ENCODE measurements around the gene SIAE. TPM values are rescaled to one million over a fixed set of nuclear protein-coding genes. Genes with fewer than 3 reads are reported as not detected.

Gene SIAE
- total and polyA plus RNA-seq, 4 donors: 18.7 to 37.1 (median 26.7) TPM

DNA sequence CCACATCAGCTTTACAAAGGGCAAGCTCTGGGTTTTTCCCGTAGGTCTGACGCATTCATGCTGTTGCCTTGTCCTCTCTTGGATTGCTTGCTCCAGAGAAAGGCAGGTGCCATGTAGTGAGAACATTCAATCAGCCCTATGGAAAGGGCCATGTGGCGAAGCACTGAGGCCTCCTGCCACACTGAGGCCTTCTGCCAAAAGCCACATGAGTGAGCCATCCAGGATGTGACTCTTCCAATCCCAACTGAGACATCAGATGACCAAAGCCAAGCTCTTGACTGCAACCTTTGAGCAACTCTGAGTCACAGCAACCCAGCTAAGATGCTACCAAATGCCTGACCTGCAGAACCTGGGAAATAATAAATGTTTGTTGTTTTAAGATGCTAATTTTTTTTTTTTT is 71.3 kb downstream of the SIAE start:
- no peak overlapping the region for H3K27ac ChIP-seq (ENCODE audit: low read depth in 1 of 2, low read length in 1 of 2)
- no peak overlapping the region for H3K9ac ChIP-seq (ENCODE audit: insufficient read depth in 1 of 2, low read length in 2 of 2)
- TF ChIP-seq, protein P1, sequence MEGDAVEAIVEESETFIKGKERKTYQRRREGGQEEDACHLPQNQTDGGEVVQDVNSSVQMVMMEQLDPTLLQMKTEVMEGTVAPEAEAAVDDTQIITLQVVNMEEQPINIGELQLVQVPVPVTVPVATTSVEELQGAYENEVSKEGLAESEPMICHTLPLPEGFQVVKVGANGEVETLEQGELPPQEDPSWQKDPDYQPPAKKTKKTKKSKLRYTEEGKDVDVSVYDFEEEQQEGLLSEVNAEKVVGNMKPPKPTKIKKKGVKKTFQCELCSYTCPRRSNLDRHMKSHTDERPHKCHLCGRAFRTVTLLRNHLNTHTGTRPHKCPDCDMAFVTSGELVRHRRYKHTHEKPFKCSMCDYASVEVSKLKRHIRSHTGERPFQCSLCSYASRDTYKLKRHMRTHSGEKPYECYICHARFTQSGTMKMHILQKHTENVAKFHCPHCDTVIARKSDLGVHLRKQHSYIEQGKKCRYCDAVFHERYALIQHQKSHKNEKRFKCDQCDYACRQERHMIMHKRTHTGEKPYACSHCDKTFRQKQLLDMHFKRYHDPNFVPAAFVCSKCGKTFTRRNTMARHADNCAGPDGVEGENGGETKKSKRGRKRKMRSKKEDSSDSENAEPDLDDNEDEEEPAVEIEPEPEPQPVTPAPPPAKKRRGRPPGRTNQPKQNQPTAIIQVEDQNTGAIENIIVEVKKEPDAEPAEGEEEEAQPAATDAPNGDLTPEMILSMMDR (IDR thresholded peaks at IDR 0.05; ENCODE audit: control extremely low read depth, extremely low read depth): no peak
- DNase-seq: no peak
- H3K4me3 ChIP-seq: no peak overlapping the region
- H3K9me3 ChIP-seq (ENCODE audit: control insufficient read depth in 4 of 4, insufficient read depth in 3 of 4, low read length in 3 of 4): peaks cover 0 to 2% (median 0%) of the 10 kb centered on the region in 4 donors
- no peaks in the 10 kb centered on the region for H3K4me1 ChIP-seq (ENCODE audit: control insufficient read depth in 5 of 5, insufficient read depth in 5 of 5, low read length in 5 of 5)
- WGBS, 2 donors: 79 to 86% methylated on average over 3 of the region's 3 CpGs
- no peaks in the 10 kb centered on the region for H3K36me3 ChIP-seq (ENCODE audit: control insufficient read depth in 4 of 4, insufficient read depth in 4 of 4, low read length in 4 of 4)
- H3K27me3 ChIP-seq (ENCODE audit: control insufficient read depth in 3 of 3, insufficient read depth in 3 of 3, low read length in 2 of 3): peaks cover 0 to 4% (median 0%) of the 10 kb centered on the region in 3 donors
- no peak for ATAC-seq (ENCODE audit: insufficient read depth, low FRiP score)

DNA sequence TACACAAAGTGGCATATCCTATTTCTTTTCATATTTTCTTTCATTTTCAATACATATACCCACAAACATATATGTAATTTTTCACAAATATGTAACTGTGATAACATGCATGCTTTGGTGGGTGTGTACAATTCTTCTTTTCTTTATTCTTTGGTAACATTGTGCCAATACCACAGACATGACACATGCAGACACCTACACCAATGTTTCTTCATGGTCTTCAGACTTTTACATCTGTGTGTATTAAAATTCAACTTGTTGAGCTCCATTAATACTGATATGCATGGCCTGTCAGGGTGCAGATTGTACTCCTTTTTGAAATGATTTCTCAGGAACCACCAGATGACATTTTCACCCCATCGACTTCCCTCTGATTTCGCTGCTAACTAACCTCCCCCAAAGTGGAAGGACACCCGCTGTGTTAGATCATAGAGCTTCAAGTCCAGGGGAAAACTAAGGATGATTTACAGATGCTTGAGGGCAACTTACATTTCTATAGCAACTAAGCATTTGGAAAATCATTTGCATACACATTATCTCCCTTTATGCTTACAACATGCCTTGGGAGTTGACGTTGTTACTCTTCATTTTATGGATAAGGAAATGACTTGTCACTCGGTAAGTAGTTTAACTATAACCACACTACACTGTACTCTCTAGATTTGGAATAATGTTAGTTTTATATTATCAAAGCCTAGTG is 72.8 kb downstream of the SIAE start:
- no peaks in the 10 kb centered on the region for H3K4me1 ChIP-seq (ENCODE audit: control insufficient read depth in 5 of 5, insufficient read depth in 5 of 5, low read length in 5 of 5)
- no peak overlapping the region for H3K27ac ChIP-seq (ENCODE audit: low read depth in 1 of 2, low read length in 1 of 2)
- H3K27me3 ChIP-seq (ENCODE audit: control insufficient read depth in 3 of 3, insufficient read depth in 3 of 3, low read length in 2 of 3): peaks cover 0 to 4% (median 0%) of the 10 kb centered on the region in 3 donors
- no peak overlapping the region for H3K9ac ChIP-seq (ENCODE audit: insufficient read depth in 1 of 2, low read length in 2 of 2)
- no peak overlapping the region for H3K4me3 ChIP-seq
- WGBS, 2 donors: 62 to 81% methylated on average over 5 of the region's 5 CpGs
- H3K9me3 ChIP-seq (ENCODE audit: control insufficient read depth in 4 of 4, insufficient read depth in 3 of 4, low read length in 3 of 4): peaks cover 0 to 2% (median 0%) of the 10 kb centered on the region in 4 donors
- TF ChIP-seq, protein P1 (IDR thresholded peaks at IDR 0.05; ENCODE audit: control extremely low read depth, extremely low read depth): no peak
- DNase-seq (no peak), ATAC-seq (ENCODE audit: insufficient read depth, low FRiP score) (no peak)
- H3K36me3 ChIP-seq (ENCODE audit: control insufficient read depth in 4 of 4, insufficient read depth in 4 of 4, low read length in 4 of 4): no peaks in the 10 kb centered on the region

DNA sequence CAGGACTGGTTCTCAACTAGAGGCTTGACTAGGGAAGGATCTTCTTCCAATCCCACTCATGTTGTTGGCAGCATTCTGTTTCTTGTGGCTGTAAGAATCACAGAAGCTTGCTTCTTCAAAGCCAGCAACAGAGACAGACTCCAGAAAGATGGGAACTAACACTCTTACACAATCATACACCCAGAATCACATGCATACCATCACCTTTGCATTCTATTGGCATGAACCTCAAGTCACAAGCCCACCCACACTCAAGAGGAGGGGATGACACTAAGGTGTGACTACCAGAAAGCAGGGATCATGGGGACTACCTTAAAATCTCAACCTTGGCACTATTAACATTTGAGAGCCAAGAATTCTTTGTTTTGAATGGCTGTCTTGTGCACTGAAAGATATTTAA is 75.9 kb downstream of the SIAE start:
- Histone ChIP-seq H3K4me3 (no peak overlapping the region), H3K27ac (ENCODE audit: low read depth in 1 of 2, low read length in 1 of 2) (no peak overlapping the region), H3K36me3 (ENCODE audit: control insufficient read depth in 4 of 4, insufficient read depth in 4 of 4, low read length in 4 of 4) (no peaks in the 10 kb centered on the region), H3K9me3 (ENCODE audit: control insufficient read depth in 4 of 4, insufficient read depth in 3 of 4, low read length in 3 of 4) (peaks cover 0 to 2% (median 0%) of the 10 kb centered on the region in 4 donors), H3K4me1 (ENCODE audit: control insufficient read depth in 5 of 5, insufficient read depth in 5 of 5, low read length in 5 of 5) (no peaks in the 10 kb centered on the region), H3K27me3 (ENCODE audit: control insufficient read depth in 3 of 3, insufficient read depth in 3 of 3, low read length in 2 of 3) (peaks cover 0 to 4% (median 0%) of the 10 kb centered on the region in 3 donors), H3K9ac (ENCODE audit: insufficient read depth in 1 of 2, low read length in 2 of 2) (no peak overlapping the region)
- no peak for ATAC-seq (ENCODE audit: insufficient read depth, low FRiP score)
- DNase-seq: no peak
- TF ChIP-seq, protein P1 (IDR thresholded peaks at IDR 0.05; ENCODE audit: control extremely low read depth, extremely low read depth): no peak

DNA sequence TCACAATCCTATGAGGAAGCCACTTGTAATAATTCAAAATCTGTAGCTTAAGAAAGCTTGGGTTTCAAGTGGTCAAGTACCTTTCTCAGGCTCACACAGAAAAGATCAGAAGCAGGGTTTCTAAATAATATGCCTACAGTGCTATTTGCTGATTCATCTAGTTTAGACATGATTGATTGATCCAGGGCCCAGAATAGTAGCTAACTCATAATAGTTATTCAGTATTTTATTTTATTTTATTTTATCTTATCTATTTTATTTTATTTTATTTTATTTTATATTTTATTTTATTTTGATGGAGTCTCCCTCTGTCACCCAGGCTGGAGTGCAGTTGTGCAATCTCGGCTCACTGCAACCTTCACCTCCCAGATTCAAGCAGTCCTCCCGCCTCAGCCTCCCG is 78.2 kb downstream of the SIAE start:
- H3K36me3 ChIP-seq (ENCODE audit: control insufficient read depth in 4 of 4, insufficient read depth in 4 of 4, low read length in 4 of 4): no peaks in the 10 kb centered on the region
- ATAC-seq (ENCODE audit: insufficient read depth, low FRiP score): no peak
- H3K27ac ChIP-seq (ENCODE audit: low read depth in 1 of 2, low read length in 1 of 2): no peak overlapping the region
- no peaks in the 10 kb centered on the region for H3K4me1 ChIP-seq (ENCODE audit: control insufficient read depth in 5 of 5, insufficient read depth in 5 of 5, low read length in 5 of 5)
- no peaks in the 10 kb centered on the region for H3K9me3 ChIP-seq (ENCODE audit: control insufficient read depth in 4 of 4, insufficient read depth in 3 of 4, low read length in 3 of 4)
- WGBS, 2 donors: 92 to 96% methylated on average over 3 of the region's 3 CpGs
- TF ChIP-seq, protein P1 (IDR thresholded peaks at IDR 0.05; ENCODE audit: control extremely low read depth, extremely low read depth): no peak
- no peak for DNase-seq
- H3K27me3 ChIP-seq (ENCODE audit: control insufficient read depth in 3 of 3, insufficient read depth in 3 of 3, low read length in 2 of 3): no peaks in the 10 kb centered on the region
- no peak overlapping the region for H3K9ac ChIP-seq (ENCODE audit: insufficient read depth in 1 of 2, low read length in 2 of 2)
- H3K4me3 ChIP-seq: no peak overlapping the region

Data from lung (tissue), 12 donors.